Neural progenitor cell (in vitro differentiated cells): ENCODE measurements around the gene ROR2.
A peak's percentile ranks its signal among the peaks of the same experiment; 100 is the strongest.

Experiments
- CTCF ChIP-seq: fragments of 200-600 bp; sonication (generic); IDR thresholded peaks from 2 replicates; pipeline ENCODE4 v1.5.1; 2017; ENCODE audit warnings: antibody characterized with exemption, mild to moderate bottlenecking
- EZH2 ChIP-seq: fragments of 200-600 bp; sonication (generic); IDR thresholded peaks from 2 replicates; pipeline ENCODE4 v1.6.1; 2017; ENCODE audit warnings: antibody characterized with exemption, mild to moderate bottlenecking, moderate library complexity
- EZH2phosphoT487 ChIP-seq: fragments of 200-600 bp; sonication (generic); IDR thresholded peaks from 2 replicates; pipeline ENCODE4 v1.6.1; 2017; ENCODE audit warnings: antibody characterized with exemption

GRCh38 chr9:91775011-91775707 is 174.9 kb downstream of the ROR2 start:
- TF ChIP-seq CTCF (peak; percentile 95), EZH2 (no peak), EZH2phosphoT487 (no peak)
